Stimulated activated effector memory CD8-positive, alpha-beta T cell treated with anti-CD3 and anti-CD28 coated beads, Interleukin-12 subunit alpha, Interleukin-12 subunit beta, amount 100 ng/mL, for 72 hours (primary cell): ENCODE measurements around the gene ABCB1.

Experiments used
- ATAC-seq: fragments of 150-1000 bp; cut with Tn5 transposase; 2 replicates; pipeline ENCODE4 v1.10.0; 2021
- DNase-seq, 2 donors: peaks; one replicate each; pipeline ENCODE4 v3.0.0; 2021 to 2022; ENCODE audit warnings: low spot score in 2 of 2
- H3K27ac Mint-ChIP-seq: one replicate; pipeline ENCODE4 v1.8.0; 2022; ENCODE audit warnings: mild to moderate bottlenecking, mixed read lengths
- H3K36me3 Mint-ChIP-seq: one replicate; pipeline ENCODE4 v1.8.0; 2022; ENCODE audit warnings: mild to moderate bottlenecking, mixed read lengths
- H3K4me1 Mint-ChIP-seq: one replicate; pipeline ENCODE4 v1.8.0; 2022; ENCODE audit warnings: mixed read lengths
- H3K4me3 Mint-ChIP-seq: one replicate; pipeline ENCODE4 v1.8.0; 2022; ENCODE audit warnings: mild to moderate bottlenecking, mixed read lengths
- H3K9me3 Mint-ChIP-seq: one replicate; pipeline ENCODE4 v1.8.0; 2022; ENCODE audit warnings: mixed read lengths

Gene ABCB1

DNA sequence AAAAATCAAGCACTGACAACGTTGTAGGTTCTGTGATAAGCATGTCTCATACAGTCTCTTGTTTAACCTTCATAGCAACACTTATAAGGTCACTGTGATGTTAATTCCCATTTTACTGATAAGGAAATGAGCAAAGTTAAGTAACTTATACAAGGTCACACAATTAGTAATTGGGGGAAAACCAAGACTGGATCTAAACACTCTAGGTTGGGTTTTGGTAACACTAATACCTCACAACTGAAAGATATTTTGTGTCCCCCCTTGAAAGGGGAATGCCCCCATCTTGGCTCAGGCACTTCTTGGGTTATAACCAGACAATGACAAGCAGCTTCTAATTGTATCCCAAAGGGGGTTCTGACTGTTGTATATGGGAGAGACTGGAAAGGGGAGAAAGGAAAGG is 89.2 kb downstream of the ABCB1 start:
- H3K36me3 Mint-ChIP-seq, result peaks cover 63% of the 10 kb centered on the region
- H3K4me3 Mint-ChIP-seq, result no peak overlapping the region
- peaks cover 10% of the 10 kb centered on the region for H3K4me1 Mint-ChIP-seq
- no peaks in the 10 kb centered on the region for H3K9me3 Mint-ChIP-seq
- no peak for DNase-seq
- peak; percentile 52 for ATAC-seq
- no peak overlapping the region for H3K27ac Mint-ChIP-seq

GRCh38 chr7:87510411-87510875 is 90.2 kb downstream of the ABCB1 start:
- Mint-ChIP-seq H3K4me3 (no peak overlapping the region), H3K4me1 (peaks cover 10% of the 10 kb centered on the region), H3K27ac (peak overlapping the region; percentile 43), H3K36me3 (peaks cover 63% of the 10 kb centered on the region), H3K9me3 (no peaks in the 10 kb centered on the region)
- no peak for DNase-seq
- peak; percentile 48 for ATAC-seq

DNA sequence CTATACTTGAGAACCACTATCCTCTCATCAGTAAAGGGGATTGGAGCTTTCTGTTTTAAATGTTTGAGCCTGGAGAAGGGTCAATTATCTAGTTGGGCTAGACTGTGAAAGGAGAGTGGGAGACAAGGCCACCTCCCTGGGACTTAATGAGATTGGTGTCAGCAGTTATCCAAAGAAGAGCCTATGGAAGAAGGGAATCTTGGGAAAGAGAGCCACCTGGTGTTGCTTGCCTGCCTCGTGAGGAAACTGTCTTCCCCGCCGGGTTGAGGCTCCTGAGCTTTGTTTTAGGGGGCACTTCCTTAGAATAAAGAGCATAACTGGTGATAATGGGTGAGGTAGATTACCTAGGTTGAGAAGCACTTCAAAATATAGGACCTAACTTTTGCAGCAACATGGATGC is 93.2 kb downstream of the ABCB1 start:
- peak overlapping the region; percentile 29 for H3K27ac Mint-ChIP-seq
- peaks cover 59% of the 10 kb centered on the region for H3K36me3 Mint-ChIP-seq
- ATAC-seq (no peak), DNase-seq (no peak)
- no peaks in the 10 kb centered on the region for H3K9me3 Mint-ChIP-seq
- peaks cover 10% of the 10 kb centered on the region for H3K4me1 Mint-ChIP-seq
- H3K4me3 Mint-ChIP-seq, result no peak overlapping the region

- Mint-ChIP-seq H3K4me1 (peaks cover 6% of the 10 kb centered on the region), H3K4me3 (no peak overlapping the region), H3K36me3 (peaks cover 50% of the 10 kb centered on the region), H3K9me3 (no peaks in the 10 kb centered on the region), H3K27ac (peak overlapping the region; percentile 29)
- ATAC-seq (no peak), DNase-seq (no peak)
These were observed 94.2 kb downstream of the ABCB1 start for GRCh38 chr7:87506246-87507180.

DNA sequence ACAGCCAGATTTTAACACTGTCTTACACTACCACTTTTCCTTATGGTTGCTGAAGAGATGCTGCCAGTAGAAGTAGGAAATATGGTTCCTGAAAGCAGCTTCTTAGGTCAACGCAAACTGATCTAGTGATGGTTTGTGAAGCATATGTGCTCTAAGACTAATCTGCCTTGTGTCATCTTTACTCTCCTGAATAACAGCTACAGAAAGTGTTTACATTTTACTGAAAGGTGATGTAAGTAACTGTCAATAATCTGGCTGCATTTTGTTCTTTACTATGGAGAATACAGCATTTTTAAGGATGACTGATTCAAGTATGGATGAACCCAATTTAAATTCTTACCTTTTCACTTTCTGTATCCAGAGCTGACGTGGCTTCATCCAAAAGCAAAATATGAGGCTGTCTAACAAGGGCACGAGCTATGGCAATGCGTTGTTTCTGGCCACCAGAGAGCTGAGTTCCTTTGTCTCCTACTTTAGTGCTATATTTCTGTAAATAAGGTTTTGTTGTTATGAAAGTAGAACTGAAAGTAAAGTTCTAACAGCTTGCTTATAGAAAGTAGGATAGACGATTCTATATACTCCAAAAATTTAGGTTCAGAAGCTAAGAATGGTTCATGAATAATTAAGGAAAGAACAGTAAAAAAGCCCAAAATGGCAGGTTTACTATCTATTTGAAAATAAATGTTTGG is 95.0 kb downstream of the ABCB1 start:
- Mint-ChIP-seq H3K4me3 (no peak overlapping the region), H3K36me3 (peaks cover 45% of the 10 kb centered on the region), H3K4me1 (peaks cover 3% of the 10 kb centered on the region), H3K27ac (no peak overlapping the region), H3K9me3 (no peaks in the 10 kb centered on the region)
- no peak for DNase-seq
- no peak for ATAC-seq

DNA sequence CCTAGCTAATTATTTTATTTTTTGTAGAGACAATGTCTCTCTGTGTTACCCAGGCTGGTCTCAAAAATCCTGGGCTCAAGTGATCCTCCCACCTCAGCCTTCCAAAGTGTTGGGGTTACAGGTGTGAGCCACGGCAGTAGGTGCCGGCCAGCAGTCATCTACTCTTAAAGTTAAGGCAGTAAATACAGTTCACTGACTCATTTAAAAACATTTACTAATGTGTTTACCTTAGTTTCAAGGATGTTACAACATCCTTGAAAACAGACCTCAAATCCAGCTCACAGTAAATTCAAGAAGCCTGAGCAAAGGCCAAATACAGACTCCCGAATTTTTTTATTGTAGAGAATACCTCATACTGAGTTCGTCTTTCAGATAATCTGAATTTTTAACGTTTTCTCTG is 95.6 kb downstream of the ABCB1 start:
- no peak for ATAC-seq
- no peaks in the 10 kb centered on the region for H3K4me1 Mint-ChIP-seq

GRCh38 chr7:87499494-87499893 is 101.2 kb downstream of the ABCB1 start:
- H3K36me3 Mint-ChIP-seq, result peaks cover 13% of the 10 kb centered on the region
- peaks cover 2% of the 10 kb centered on the region for H3K9me3 Mint-ChIP-seq
- no peak overlapping the region for H3K4me3 Mint-ChIP-seq
- no peaks in the 10 kb centered on the region for H3K4me1 Mint-ChIP-seq
- ATAC-seq, result no peak
- H3K27ac Mint-ChIP-seq, result no peak overlapping the region
- DNase-seq, result no peak

More for the DNA sequence above, 95.6 kb downstream of the ABCB1 start:
- no peak for DNase-seq
- H3K36me3 Mint-ChIP-seq, result peaks cover 47% of the 10 kb centered on the region
- H3K9me3 Mint-ChIP-seq, result no peaks in the 10 kb centered on the region
- H3K4me3 Mint-ChIP-seq, result no peak overlapping the region
- no peak overlapping the region for H3K27ac Mint-ChIP-seq

DNA sequence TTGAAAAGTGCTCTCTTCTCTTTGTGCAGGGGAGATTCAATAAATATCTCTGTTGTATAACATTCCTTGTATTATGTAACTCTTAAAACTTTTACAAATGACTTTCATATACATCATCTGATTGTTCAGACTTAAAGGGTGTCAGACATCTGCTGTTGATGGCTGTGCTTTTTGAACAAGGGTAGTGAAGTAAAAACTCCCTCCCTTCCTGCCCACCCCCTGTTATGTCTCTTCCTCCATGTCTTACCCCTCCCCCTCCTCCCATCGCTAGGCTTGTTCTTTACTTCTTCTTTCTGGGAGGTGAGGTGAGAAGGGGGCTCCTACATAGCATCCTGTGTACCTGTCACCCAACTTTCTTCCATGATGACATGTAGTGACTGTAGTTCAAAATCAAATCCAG is 101.8 kb downstream of the ABCB1 start:
- DNase-seq (no peak), ATAC-seq (no peak)
- peaks cover 8% of the 10 kb centered on the region for H3K36me3 Mint-ChIP-seq
- H3K9me3 Mint-ChIP-seq, result peaks cover 6% of the 10 kb centered on the region
- H3K4me3 Mint-ChIP-seq, result no peak overlapping the region
- no peak overlapping the region for H3K27ac Mint-ChIP-seq
- no peaks in the 10 kb centered on the region for H3K4me1 Mint-ChIP-seq

DNA sequence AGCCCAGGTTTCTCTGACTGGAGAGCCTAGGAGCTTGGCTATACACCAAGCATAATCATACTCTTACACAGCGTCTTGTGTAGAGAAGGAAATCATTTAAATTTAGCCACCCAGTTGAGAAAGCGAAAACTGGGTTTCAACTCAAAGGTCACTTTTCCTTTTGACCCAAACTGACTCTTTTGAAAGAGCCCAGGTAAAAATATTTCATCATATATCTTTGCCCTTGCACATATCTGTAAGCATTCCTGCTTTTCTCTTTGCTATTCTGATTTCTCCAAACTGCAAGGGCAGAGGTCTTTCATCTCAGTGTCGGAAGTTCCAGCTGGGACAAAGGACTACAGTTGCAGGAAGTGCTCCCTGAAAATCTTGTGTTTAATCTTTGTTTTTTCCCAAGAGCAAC is 103.2 kb downstream of the ABCB1 start:
- peaks cover 6% of the 10 kb centered on the region for H3K9me3 Mint-ChIP-seq
- ATAC-seq (no peak), DNase-seq (no peak)
- no peak overlapping the region for H3K27ac Mint-ChIP-seq
- no peaks in the 10 kb centered on the region for H3K4me1 Mint-ChIP-seq
- no peak overlapping the region for H3K4me3 Mint-ChIP-seq
- peaks cover 8% of the 10 kb centered on the region for H3K36me3 Mint-ChIP-seq

DNA sequence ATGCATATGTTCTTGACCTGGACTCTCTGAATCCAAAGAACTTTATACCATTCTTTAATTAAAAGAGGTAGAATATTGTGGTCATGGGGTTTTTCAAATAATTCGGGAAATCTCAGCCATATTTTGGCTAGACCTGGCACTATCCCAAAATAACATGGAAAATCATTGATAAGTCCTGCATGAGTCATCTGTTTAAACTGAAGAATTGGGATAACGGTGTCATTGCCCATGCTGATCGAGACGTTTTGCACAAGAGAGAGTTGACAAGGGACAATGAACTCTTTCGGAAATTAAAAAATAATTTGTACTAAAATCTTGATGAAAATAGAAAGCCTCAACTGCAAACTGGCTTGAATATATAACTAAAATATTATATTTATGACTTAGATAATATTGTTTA is 105.3 kb downstream of the ABCB1 start:
- DNase-seq (no peak), ATAC-seq (no peak)
- Mint-ChIP-seq H3K36me3 (peaks cover 4% of the 10 kb centered on the region), H3K27ac (no peak overlapping the region), H3K4me3 (no peak overlapping the region), H3K9me3 (peaks cover 6% of the 10 kb centered on the region), H3K4me1 (no peaks in the 10 kb centered on the region)

DNA sequence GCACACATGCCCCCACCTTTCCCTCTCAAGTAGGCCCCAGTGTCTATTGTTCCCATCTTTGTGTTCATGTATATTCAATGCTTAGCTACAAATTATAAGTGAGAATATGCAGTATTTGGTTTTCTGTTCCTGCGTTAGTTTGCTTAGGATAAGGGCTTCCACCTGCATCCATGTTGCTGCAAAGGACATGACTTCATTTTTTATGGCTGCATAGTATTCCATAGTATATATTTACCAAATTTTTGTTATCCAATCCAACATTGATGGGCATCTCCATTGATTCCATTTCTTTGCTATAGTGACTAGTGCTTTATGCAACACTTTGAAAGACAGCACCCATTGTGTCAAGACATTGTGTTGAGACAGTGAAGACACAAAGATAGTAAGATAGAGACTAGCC is 106.2 kb downstream of the ABCB1 start:
- no peaks in the 10 kb centered on the region for H3K36me3 Mint-ChIP-seq
- DNase-seq, result no peak
- H3K9me3 Mint-ChIP-seq, result peaks cover 6% of the 10 kb centered on the region
- no peak for ATAC-seq
- no peak overlapping the region for H3K27ac Mint-ChIP-seq
- H3K4me1 Mint-ChIP-seq, result no peaks in the 10 kb centered on the region
- no peak overlapping the region for H3K4me3 Mint-ChIP-seq

- Mint-ChIP-seq H3K9me3 (no peaks in the 10 kb centered on the region), H3K4me1 (no peaks in the 10 kb centered on the region), H3K36me3 (no peaks in the 10 kb centered on the region), H3K4me3 (no peak overlapping the region), H3K27ac (no peak overlapping the region)
- DNase-seq, result no peak
- ATAC-seq, result no peak
These were observed 117.6 kb downstream of the ABCB1 start for GRCh38 chr7:87483131-87483530.

- no peaks in the 10 kb centered on the region for H3K36me3 Mint-ChIP-seq
- H3K4me1 Mint-ChIP-seq, result no peaks in the 10 kb centered on the region
- DNase-seq (no peak), ATAC-seq (no peak)
- H3K27ac Mint-ChIP-seq, result no peak overlapping the region
- no peak overlapping the region for H3K4me3 Mint-ChIP-seq
- no peaks in the 10 kb centered on the region for H3K9me3 Mint-ChIP-seq
These were observed 118.6 kb downstream of the ABCB1 start for GRCh38 chr7:87482115-87482514.

DNA sequence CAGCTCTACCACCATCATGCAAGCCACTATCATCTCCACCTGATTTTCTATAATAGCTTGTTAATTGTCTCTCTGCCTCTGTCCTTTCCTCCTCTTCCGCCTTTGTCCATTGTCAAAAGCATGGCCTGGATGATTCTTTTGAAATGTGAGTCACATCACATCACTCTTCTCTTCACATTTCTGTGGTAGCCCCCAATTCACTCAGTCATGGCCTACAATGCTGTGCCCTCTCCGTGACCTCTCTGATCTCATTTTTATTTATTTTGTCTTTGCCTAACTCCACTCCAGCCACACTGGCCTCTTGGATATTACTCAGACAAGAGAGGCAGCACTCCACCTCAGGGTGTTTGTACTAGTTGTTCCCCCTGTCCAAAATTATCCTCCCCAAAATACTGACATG is 120.3 kb downstream of the ABCB1 start:
- peak; percentile 29 for ATAC-seq

DNA sequence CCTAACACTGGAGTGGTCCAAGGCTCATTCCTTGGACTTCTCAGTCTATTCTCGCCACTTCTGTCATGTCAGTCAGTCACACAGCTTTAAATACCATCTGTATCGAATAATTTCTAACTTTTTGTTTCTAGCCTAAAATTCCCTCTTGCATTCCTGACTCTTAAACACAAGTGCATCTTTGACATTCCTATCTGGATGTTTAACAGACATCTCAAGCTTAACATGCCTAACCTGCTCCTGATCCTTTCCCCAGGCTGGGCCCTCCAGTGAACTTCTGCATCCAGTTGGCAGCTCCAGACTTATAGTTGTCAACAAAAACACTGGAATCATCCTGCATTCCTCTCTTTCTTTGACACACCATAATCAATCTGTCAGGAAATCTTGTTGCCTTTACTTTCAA is 120.7 kb downstream of the ABCB1 start:
- no peak for ATAC-seq
- Mint-ChIP-seq H3K4me1 (peaks cover under 1% of the 10 kb centered on the region), H3K9me3 (no peaks in the 10 kb centered on the region)

More for the DNA sequence above, 120.3 kb downstream of the ABCB1 start:
- DNase-seq, result no peak
- no peaks in the 10 kb centered on the region for H3K4me1 Mint-ChIP-seq
- H3K36me3 Mint-ChIP-seq, result no peaks in the 10 kb centered on the region
- H3K4me3 Mint-ChIP-seq, result no peak overlapping the region
- no peaks in the 10 kb centered on the region for H3K9me3 Mint-ChIP-seq
- H3K27ac Mint-ChIP-seq, result no peak overlapping the region

DNA sequence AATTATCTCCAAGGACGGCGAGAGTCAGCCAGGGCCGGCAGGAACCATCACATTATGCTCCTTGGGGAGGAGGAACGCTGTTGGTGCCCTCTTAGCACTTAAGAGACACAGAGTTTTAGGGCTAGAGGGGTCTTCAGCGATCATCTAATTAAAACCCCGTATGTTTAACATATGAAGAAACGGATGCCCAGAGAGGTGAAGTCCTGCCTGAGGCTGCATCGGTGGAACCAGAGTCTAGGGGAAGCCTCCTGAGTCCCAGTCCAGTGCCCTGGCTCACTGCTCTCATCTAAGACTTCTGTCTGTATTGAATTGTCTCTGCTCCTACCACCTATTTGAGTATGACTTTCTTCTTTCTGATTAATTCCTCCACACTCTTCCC is 124.5 kb downstream of the ABCB1 start:
- ATAC-seq, result no peak
- Mint-ChIP-seq H3K27ac (no peak overlapping the region), H3K4me1 (peaks cover 12% of the 10 kb centered on the region), H3K36me3 (no peaks in the 10 kb centered on the region), H3K4me3 (peak overlapping the region; percentile 24), H3K9me3 (no peaks in the 10 kb centered on the region)
- DNase-seq, result no peak

More for the DNA sequence above, 120.7 kb downstream of the ABCB1 start:
- H3K4me3 Mint-ChIP-seq, result no peak overlapping the region
- no peak for DNase-seq
- no peaks in the 10 kb centered on the region for H3K36me3 Mint-ChIP-seq
- no peak overlapping the region for H3K27ac Mint-ChIP-seq
